K562 (cell line): ENCODE results near the gene DSTYK. TPM values are rescaled to one million over a fixed set of nuclear protein-coding genes. Genes with fewer than 3 reads are reported as not detected.

Experiments
- ATAC-seq: fragments of 200-7000 bp; cut with Tn5 transposase; 3 replicates; pipeline ENCODE4 v1.9.1; 2020; ENCODE audit warnings: moderate library complexity
- BruUV-seq: library from RNA; stranded (reverse); fragments of 400-500 nt; replicated peaks from 2 replicates; lab custom pipeline; 2021; lab: Mats Ljungman, UMichigan
- CTCF ChIA-PET: fragments of 300-600 bp; formaldehyde crosslinking; extraction: SDS; loops from one replicate; lab custom pipeline; 2021; ENCODE audit warnings: low intra/inter-chr PET ratio; lab: Yijun Ruan, JAX
- POLR2A ChIA-PET: fragments of 300-600, 350-650 bp; sonication (Branson Sonifier 250); formaldehyde crosslinking; extraction: SDS; loops from one replicate; lab custom pipeline; 2021; ENCODE audit warnings: antibody characterized with exemption, inconsistent platforms; lab: Yijun Ruan, JAX
- DNase-seq, 4 experiments: peaks; one replicate each; pipeline versions ENCODE4 v3.0.0 to v3.0.0-alpha.2; 2011 to 2018; ENCODE audit warnings: low spot score in 3 of 4, mixed read lengths in 3 of 4; ENCODE audit errors: extremely low read depth in 1 of 4
- FAIRE-seq: peaks from 2 replicates; lab custom pipeline; 2011; peaks lifted over from hg19 to GRCh38; lab: Jason Lieb, UNC
- H2AFZ ChIP-seq: 2 replicates; pipeline ENCODE4 v1.6.0; 2011; ENCODE audit warnings: low read depth, low read length, control low read depth, inconsistent platforms
- H3K27ac ChIP-seq: fragments of 200-600 bp; 3 replicates; pipeline ENCODE4 v1.8.0; 2011; ENCODE audit warnings: low read depth, mild to moderate bottlenecking, control low read depth, inconsistent platforms, low read length, moderate library complexity, mixed read lengths; ENCODE audit errors: extremely low read depth
- H3K27me3 ChIP-seq, 2 experiments: fragments of 300-600 bp in 1 of 2; 2 replicates in 1 of 2; 3 replicates in 1 of 2; pipeline versions ENCODE4 v1.6.0 to v1.8.0; 2011; ENCODE audit warnings: inconsistent platforms in 2 of 2, low read length in 2 of 2, mild to moderate bottlenecking in 1 of 2, mixed read lengths in 1 of 2, moderate library complexity in 1 of 2; ENCODE audit not compliant: control insufficient read depth in 2 of 2, insufficient read depth in 2 of 2
- H3K36me3 ChIP-seq: fragments of 300-600 bp; 3 replicates; pipeline ENCODE4 v1.8.0; 2011; ENCODE audit warnings: mild to moderate bottlenecking, low read length, inconsistent platforms; ENCODE audit not compliant: control insufficient read depth, insufficient read depth
- H3K4me1 ChIP-seq, 2 experiments: fragments of 200-600 bp in 1 of 2; replicated peaks in 1 of 2; 2 replicates in 1 of 2; 3 replicates in 1 of 2; pipeline versions ENCODE4 v1.5.1 to v1.8.0; 2011; ENCODE audit warnings: inconsistent platforms in 2 of 2, low read length in 2 of 2, mild to moderate bottlenecking in 1 of 2, mixed read lengths in 1 of 2, moderate library complexity in 1 of 2; ENCODE audit not compliant: control insufficient read depth in 2 of 2, insufficient read depth in 2 of 2
- H3K4me2 ChIP-seq: 2 replicates; pipeline ENCODE4 v1.6.1; 2011; ENCODE audit warnings: low read length, control low read depth, inconsistent platforms, mixed read lengths; ENCODE audit not compliant: insufficient read depth
- H3K4me3 ChIP-seq: fragments of 200-600 bp; sonication (generic), shearing (Covaris generic); 2 replicates; pipeline ENCODE4 v1.5.1; 2016; ENCODE audit warnings: control low read depth, inconsistent platforms
- H3K79me2 ChIP-seq: fragments of 200-600 bp; 3 replicates; pipeline ENCODE4 v1.8.0; 2011; ENCODE audit warnings: low read length, inconsistent platforms; ENCODE audit not compliant: control insufficient read depth, insufficient read depth
- H3K9ac ChIP-seq, 2 experiments: 2 replicates each; pipeline versions ENCODE4 v1.6.0 to v1.6.1; 2011; ENCODE audit warnings: low read depth in 2 of 2, low read length in 2 of 2, control low read depth in 1 of 2, inconsistent platforms in 1 of 2, mild to moderate bottlenecking in 1 of 2, mixed read lengths in 1 of 2; ENCODE audit not compliant: insufficient read depth in 1 of 2
- H3K9me1 ChIP-seq: one replicate; pipeline ENCODE4 v1.6.0; 2011; ENCODE audit warnings: inconsistent platforms, mild to moderate bottlenecking, low read length, moderate library complexity; ENCODE audit not compliant: control insufficient read depth, insufficient read depth
- H3K9me3 ChIP-seq: replicated peaks from 2 replicates; pipeline ENCODE4 v1.5.1; 2011; ENCODE audit warnings: low read depth, low read length, inconsistent platforms; ENCODE audit not compliant: control insufficient read depth, insufficient read depth
- H4K20me1 ChIP-seq: replicated peaks from 2 replicates; pipeline ENCODE4 v1.6.1; 2011; ENCODE audit warnings: low read length, inconsistent platforms, mixed read lengths; ENCODE audit not compliant: control insufficient read depth, insufficient read depth
- ETV1 ChIP-seq: fragments of 450-650 bp; conservative IDR thresholded peaks from 2 replicates; pipeline ENCODE4 v1.6.1; 2016; ENCODE audit warnings: missing genetic modification characterization, control low read depth, low read depth, missing compliant biosample characterization
- EWSR1 ChIP-seq: fragments of 450-650 bp; IDR thresholded peaks from 2 replicates; pipeline ENCODE4 v1.6.1; 2018; ENCODE audit warnings: borderline replicate concordance, mild to moderate bottlenecking, low read depth, moderate library complexity; ENCODE audit not compliant: partially characterized antibody
- FOXK1 ChIP-seq: sonication (generic); formaldehyde crosslinking; IDR thresholded peaks from 2 replicates; pipeline ENCODE4 v1.8.0; 2022; ENCODE audit warnings: missing genetic modification reagents, mild to moderate bottlenecking, borderline replicate concordance
- GABPA ChIP-seq: fragments of 200-800 bp; sonication (Bioruptor generic); conservative IDR thresholded peaks from 2 replicates; pipeline ENCODE4 v1.6.1; 2016; ENCODE audit warnings: low read depth, missing genetic modification characterization, missing compliant biosample characterization
- HEY1 ChIP-seq: fragments of 250-450 bp; sonication (Bioruptor Pico); IDR thresholded peaks from 2 replicates; pipeline ENCODE4 v1.5.0; 2020; ENCODE audit warnings: mild to moderate bottlenecking, moderate library complexity, borderline replicate concordance
- KLF1 ChIP-seq: fragments of 450-650 bp; IDR thresholded peaks from 2 replicates; pipeline ENCODE4 v1.6.1; 2016; ENCODE audit warnings: missing genetic modification characterization, missing compliant biosample characterization
- MAFF ChIP-seq: IDR thresholded peaks from 2 replicates; pipeline ENCODE4 v1.6.1; 2012; ENCODE audit warnings: low read length, improper control_type of control experiment
- MCM7 ChIP-seq, 2 experiments: fragments of 450-650 bp; IDR thresholded peaks; 2 replicates each; pipeline ENCODE4 v1.6.1; 2016 to 2018
- NCOA4 ChIP-seq: fragments of 450-650 bp; IDR thresholded peaks from 2 replicates; pipeline ENCODE4 v1.6.1; 2018; ENCODE audit warnings: mild to moderate bottlenecking; ENCODE audit not compliant: partially characterized antibody
- NONO ChIP-seq, 2 experiments: fragments of 200-400 bp in 1 of 2; fragments of 450-650 bp in 1 of 2; formaldehyde crosslinking in 1 of 2; IDR thresholded peaks; 2 replicates each; pipeline ENCODE4 v1.6.1; 2017; ENCODE audit warnings: low read depth in 2 of 2, mild to moderate bottlenecking in 2 of 2, moderate library complexity in 2 of 2, low read length in 1 of 2
- PHB2 ChIP-seq: fragments of 450-650 bp; IDR thresholded peaks from 2 replicates; pipeline ENCODE4 v1.6.1; 2017; ENCODE audit warnings: low read depth
- SMARCC2 ChIP-seq: fragments of 450-650 bp; IDR thresholded peaks from 2 replicates; pipeline ENCODE4 v1.6.1; 2017; ENCODE audit warnings: antibody characterized with exemption, moderate library complexity, mild to moderate bottlenecking, low read depth
- TEAD4 ChIP-seq, 2 experiments: sonication (generic) in 1 of 2; formaldehyde crosslinking in 1 of 2; IDR thresholded peaks; 2 replicates each; pipeline versions ENCODE4 v1.6.1 to v1.8.0; 2012 to 2022; ENCODE audit warnings: borderline replicate concordance in 1 of 2, inconsistent platforms in 1 of 2, low read length in 1 of 2, mild to moderate bottlenecking in 1 of 2, missing genetic modification reagents in 1 of 2
- ZHX1 ChIP-seq: fragments of 150-350 bp; conservative IDR thresholded peaks from 2 replicates; pipeline ENCODE4 v1.6.1; 2014; ENCODE audit warnings: low read length
- ZNF551 ChIP-seq: fragments of 250-450 bp; sonication (Bioruptor Pico); IDR thresholded peaks from 2 replicates; pipeline ENCODE4 v1.5.0; 2021; ENCODE audit warnings: mild to moderate bottlenecking, moderate library complexity
- WGBS: fragments of 100-300 bp; shearing (Covaris generic); methylation state at CpG from one replicate; pipeline ENCODE4 v1.1.6; 2016; ENCODE audit warnings: low coverage, mixed read lengths; ENCODE audit not compliant: insufficient coverage; ENCODE audit errors: missing lambda C conversion rate; 5-methylcytosine and 5-hydroxymethylcytosine counted together
- in situ Hi-C: fragments of 300-500 bp; cut with MboI; formaldehyde crosslinking; loops from 4 replicates; pipeline ENCODE4 v1.15.0; 2018; ENCODE audit warnings: inconsistent platforms, mixed read lengths
- intact Hi-C: fragments of 100-400 bp; cut with micrococcal nuclease; formaldehyde crosslinking; loops from 2 replicates; pipeline ENCODE4 v1.14.2; 2022
- polyA plus RNA-seq, 8 experiments: library from polyadenylated mRNA; depleted of rRNA in 4 of 8; stranded (reverse) in 5 of 8; unstranded in 3 of 8; fragments of >200 nt; fragmentation: Nextera tagmentation in 2 of 8; fragmentation: Illumina TruSeq in 1 of 8; extraction: Ambion mirVana in 2 of 8; extraction: Trizol in 1 of 8; gene quantifications; 2 replicates each; pipeline versions ENCODE4 v1.2.1 to v1.2.3, GENCODE V29; 2011 to 2014; ENCODE audit warnings: inconsistent platforms in 1 of 8, missing spikeins in 1 of 8
- total RNA-seq, 7 experiments: library from RNA; depleted of rRNA in 6 of 7; stranded (reverse); fragments of >200 nt in 6 of 7; fragmentation: Illumina TruSeq in 2 of 7; extraction: Trizol in 2 of 7; gene quantifications; 2 replicates each; pipeline versions ENCODE4 v1.2.1 to v1.2.3, GENCODE V29; 2011 to 2021; ENCODE audit warnings: low replicate concordance in 1 of 7
- TF ChIP-seq, protein P1 (sequence below), 2 experiments: IDR thresholded peaks; 2 replicates each; pipeline ENCODE4 v1.6.1; 2011; ENCODE audit warnings: borderline replicate concordance in 1 of 2, control low read depth in 1 of 2, low read depth in 1 of 2, low read length in 1 of 2, mild to moderate bottlenecking in 1 of 2, mixed read lengths in 1 of 2, moderate library complexity in 1 of 2; ENCODE audit not compliant: insufficient read depth in 1 of 2, insufficient read length in 1 of 2, poor library complexity in 1 of 2, severe bottlenecking in 1 of 2; ENCODE audit errors: extremely low read depth in 1 of 2
- TF ChIP-seq, protein P2 (sequence below): fragments of 250-450 bp; sonication (Bioruptor Pico); IDR thresholded peaks from 2 replicates; pipeline ENCODE4 v1.5.0; 2020; ENCODE audit warnings: mild to moderate bottlenecking

DSTYK gene
- total and polyA plus RNA-seq, 9 of the 15 experiments (the other 6 are each of a cell fraction or from before 2014, with no cell fraction given), result 4.2 to 7.1 (median 6.2) TPM

- no TSS peak for BruUV-seq
- Histone ChIP-seq H2AFZ (no peak overlapping the region), H3K4me2 (no peak overlapping the region), H3K4me1 (peaks cover 21 to 23% of the 10 kb centered on the region in 2 experiments), H3K36me3 (no peaks in the 10 kb centered on the region), H3K9ac (peak overlapping the region in 1 of 2 experiments; percentile 75; a peak in 2 of 4 replicates), H3K4me3 (no peak overlapping the region), H3K27ac (no peak overlapping the region), H3K9me3 (no peaks in the 10 kb centered on the region), H3K9me1 (no peaks in the 10 kb centered on the region), H4K20me1 (peaks cover 3% of the 10 kb centered on the region; the same call in 1 of the 2 replicates), H3K79me2 (no peaks in the 10 kb centered on the region), H3K27me3 (peaks cover 0 to 12% of the 10 kb centered on the region in 2 experiments; a peak in 2 of 5 replicates)
- ChIA-PET POLR2A (interaction anchor here (0.5 to 3.7 kb wide), 4 partner anchors 12 to 171 kb away, joined by 4 to 14 read pairs (median 5); partner anchors contain the start of gene TMCC2), CTCF (no interaction called here)
- TF ChIP-seq NCOA4 (no peak), KLF1 (tag) (no peak), SMARCC2 (no peak), MAFF (no peak), HEY1 (CRISPR knock-in tag) (no peak), FOXK1 (CRISPR knock-in tag) (no peak), MCM7 (IDR thresholded peaks at IDR 0.05) (no peak), GABPA (tag) (no peak), TEAD4 (IDR thresholded peaks at IDR 0.05; ENCODE audit: low read length) (no peak), TEAD4 (CRISPR knock-in tag; IDR thresholded peaks at IDR 0.05; ENCODE audit: borderline replicate concordance) (no peak), ZHX1 (no peak), PHB2 (no peak), EWSR1 (no peak), ETV1 (tag) (no peak), NONO (IDR thresholded peaks at IDR 0.05; ENCODE audit: low read depth in 2 of 2, low read length in 1 of 2) (no peak), ZNF551 (CRISPR knock-in tag) (no peak)
- TF ChIP-seq, protein P1, sequence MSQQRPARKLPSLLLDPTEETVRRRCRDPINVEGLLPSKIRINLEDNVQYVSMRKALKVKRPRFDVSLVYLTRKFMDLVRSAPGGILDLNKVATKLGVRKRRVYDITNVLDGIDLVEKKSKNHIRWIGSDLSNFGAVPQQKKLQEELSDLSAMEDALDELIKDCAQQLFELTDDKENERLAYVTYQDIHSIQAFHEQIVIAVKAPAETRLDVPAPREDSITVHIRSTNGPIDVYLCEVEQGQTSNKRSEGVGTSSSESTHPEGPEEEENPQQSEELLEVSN (IDR thresholded peaks at IDR 0.05; ENCODE audit: borderline replicate concordance in 1 of 2, extremely low read depth in 1 of 2, insufficient read depth in 1 of 2, insufficient read length in 1 of 2, low read depth in 1 of 2, low read length in 1 of 2, poor library complexity in 1 of 2, severe bottlenecking in 1 of 2), result no peak
- TF ChIP-seq, protein P2, sequence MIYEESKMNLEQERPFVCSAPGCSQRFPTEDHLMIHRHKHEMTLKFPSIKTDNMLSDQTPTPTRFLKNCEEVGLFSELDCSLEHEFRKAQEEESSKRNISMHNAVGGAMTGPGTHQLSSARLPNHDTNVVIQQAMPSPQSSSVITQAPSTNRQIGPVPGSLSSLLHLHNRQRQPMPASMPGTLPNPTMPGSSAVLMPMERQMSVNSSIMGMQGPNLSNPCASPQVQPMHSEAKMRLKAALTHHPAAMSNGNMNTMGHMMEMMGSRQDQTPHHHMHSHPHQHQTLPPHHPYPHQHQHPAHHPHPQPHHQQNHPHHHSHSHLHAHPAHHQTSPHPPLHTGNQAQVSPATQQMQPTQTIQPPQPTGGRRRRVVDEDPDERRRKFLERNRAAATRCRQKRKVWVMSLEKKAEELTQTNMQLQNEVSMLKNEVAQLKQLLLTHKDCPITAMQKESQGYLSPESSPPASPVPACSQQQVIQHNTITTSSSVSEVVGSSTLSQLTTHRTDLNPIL (CRISPR knock-in tag), result no peak
- in situ Hi-C loops, result no loop called here
- intact Hi-C loops, result no loop called here
- DNase-seq, result no peak
- ATAC-seq, result no peak
- 68% methylated on average over 4 of the region's 4 CpGs for WGBS
- FAIRE-seq, result no peak
Observed at GRCh38 chr1:205249651-205250050, 38.1 kb upstream of the DSTYK start.
